NOMO-1 treated with DMSO at 0.1 percent for 48 hours (cell line): Measurements from ENCODE around the gene TNS4.
"Not testable (repeated sequence)": the region's sequence is repeated elsewhere in the genome, so short reads cannot be mapped to it uniquely, and the experiment has no call there.

Experiments
- DNase-seq: peaks from one replicate; lab custom pipeline; 2025; ENCODE audit not compliant: unreplicated experiment; lab: John Stamatoyannopoulos, UW

The TNS4 gene, protein sequence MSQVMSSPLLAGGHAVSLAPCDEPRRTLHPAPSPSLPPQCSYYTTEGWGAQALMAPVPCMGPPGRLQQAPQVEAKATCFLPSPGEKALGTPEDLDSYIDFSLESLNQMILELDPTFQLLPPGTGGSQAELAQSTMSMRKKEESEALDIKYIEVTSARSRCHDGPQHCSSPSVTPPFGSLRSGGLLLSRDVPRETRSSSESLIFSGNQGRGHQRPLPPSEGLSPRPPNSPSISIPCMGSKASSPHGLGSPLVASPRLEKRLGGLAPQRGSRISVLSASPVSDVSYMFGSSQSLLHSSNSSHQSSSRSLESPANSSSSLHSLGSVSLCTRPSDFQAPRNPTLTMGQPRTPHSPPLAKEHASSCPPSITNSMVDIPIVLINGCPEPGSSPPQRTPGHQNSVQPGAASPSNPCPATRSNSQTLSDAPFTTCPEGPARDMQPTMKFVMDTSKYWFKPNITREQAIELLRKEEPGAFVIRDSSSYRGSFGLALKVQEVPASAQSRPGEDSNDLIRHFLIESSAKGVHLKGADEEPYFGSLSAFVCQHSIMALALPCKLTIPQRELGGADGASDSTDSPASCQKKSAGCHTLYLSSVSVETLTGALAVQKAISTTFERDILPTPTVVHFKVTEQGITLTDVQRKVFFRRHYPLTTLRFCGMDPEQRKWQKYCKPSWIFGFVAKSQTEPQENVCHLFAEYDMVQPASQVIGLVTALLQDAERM

DNA sequence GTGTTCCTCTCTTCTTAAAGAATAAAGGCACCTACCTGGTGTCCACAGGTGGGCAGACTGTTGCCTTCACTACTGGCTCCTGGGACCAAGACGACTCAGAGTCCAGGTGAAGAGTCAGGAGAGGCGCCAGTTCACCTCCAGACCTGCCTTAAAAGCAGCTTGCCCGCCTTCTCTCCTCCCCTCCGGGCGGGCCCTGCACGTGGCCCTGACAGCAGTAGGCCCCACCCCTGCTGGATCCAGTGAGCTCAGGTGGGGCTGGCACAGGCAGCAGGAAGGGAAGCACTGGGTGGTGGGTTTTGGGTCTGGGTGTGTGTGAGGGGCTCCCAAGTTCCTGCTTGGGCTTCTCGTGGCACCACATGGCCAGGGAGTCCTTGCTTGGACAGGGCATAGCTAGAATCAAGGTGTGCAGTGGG is at the start of gene TNS4:
Gene TNS4 (minus strand): TSS at position 125 of the 413 bp plus-strand sequence. CDS start 5,198 bp downstream, outside the sequence.
- no peak for DNase-seq

DNA sequence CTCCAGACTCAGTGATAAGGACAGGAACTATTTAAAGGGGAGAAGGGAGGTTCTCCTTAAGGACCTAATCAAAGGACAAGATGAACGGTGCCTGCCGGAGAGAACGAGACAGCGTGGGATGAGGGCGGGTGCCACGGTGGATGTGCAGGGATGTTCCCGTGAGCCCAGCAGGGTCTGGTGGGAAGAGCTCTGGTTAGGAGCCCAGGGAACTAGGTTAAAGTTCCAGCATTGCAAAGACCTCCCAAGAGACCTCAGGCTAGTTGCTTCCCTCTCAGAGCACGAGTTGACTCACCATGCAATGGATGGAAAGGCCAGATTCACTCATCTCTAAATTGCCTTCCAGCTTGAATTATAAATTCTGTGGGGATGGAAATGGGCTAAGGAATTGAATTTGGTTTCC is 49.2 kb upstream of the TNS4 start:
- no peak for DNase-seq

DNA sequence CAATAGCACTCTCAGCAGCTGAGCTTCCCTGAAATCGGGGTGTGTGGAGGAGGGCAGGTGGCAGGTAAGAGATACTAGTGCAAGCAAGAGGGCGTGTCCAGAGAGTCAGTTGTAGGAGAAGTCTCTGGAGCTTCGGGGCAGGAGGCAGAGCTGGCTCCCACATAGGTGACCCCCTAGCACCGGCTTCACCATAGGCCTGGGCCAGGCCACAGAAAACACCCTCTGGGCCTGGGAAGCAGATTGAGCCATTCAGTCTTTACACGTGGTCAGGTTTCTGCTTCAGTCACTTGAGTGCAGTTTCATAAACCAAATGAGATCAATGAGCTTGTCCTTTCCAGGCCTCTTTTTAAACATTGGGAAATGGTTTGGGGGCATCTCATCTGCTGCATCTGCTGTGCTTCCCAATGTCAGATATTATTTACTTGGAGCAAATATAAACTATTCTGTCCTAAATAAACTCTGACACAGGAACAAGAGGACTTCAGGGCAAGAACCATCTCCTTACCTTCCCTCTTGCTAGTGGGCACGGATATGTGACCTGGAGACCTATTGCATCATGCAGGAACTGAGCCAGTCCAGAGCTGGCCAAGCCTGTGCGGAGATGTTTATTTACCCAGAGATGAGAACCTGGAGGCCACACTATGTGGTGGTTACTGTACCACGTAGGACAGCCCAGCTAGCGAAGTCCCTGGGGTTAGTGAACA is 47.7 kb upstream of the TNS4 start:
- peak; percentile 11 for DNase-seq

DNA sequence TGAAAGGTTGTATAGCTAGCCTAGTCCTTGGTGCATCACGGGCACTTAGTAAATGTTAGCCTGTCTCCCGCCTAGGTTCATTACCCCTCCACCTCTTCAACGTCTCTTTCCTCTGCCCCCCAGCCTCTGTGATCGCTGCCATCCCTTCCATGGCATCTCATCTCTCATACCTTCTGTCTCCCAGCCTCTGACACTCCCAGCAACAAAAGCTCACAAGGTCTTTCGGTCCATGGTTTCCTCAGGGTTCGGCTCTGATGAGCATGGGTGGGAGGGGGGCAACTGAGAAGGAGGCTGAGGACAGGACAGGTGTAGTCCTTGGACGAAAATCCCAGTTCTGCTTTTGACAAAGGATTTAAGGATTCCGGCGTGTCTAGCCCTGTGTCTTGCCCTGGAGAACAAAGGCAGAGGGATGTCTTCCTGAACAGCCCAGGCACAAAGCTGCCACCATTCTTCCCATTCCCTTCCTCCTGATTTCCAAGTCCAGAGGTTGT is 47.1 kb upstream of the TNS4 start:
- no peak for DNase-seq

DNA sequence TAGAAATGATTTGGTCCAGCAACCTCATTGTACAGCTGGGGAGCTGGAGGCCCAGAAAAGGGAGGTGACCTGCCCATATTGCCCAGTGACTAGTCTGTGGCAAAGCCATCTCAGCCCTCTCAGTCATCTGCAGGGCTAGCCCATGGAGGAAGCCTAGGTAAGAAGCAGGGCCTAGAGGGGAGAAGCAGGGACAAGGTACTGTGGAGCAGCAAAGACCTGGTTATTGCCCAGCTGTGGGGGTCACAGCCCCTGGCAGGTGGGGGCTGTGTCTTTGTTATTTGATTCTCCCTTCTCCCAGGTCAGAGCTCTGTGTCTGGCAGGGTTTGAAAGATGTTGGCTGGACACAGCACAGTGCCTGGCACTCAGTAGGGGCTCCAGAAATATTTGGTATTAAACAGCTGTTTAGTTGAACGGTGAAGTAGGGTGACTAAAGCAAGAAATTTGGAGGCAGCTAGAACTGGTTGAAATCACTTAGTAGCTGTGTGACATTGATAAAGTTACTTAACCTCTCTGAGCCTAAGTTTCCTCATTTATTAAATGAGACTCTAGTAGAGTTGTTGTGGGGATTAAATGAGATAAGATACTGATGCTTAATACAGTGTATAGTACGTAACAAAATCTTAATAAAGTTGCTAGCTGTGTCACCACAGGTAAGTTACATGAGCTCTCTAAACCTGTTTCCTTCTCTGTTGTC is 46.5 kb upstream of the TNS4 start:
- DNase-seq = no peak

DNA sequence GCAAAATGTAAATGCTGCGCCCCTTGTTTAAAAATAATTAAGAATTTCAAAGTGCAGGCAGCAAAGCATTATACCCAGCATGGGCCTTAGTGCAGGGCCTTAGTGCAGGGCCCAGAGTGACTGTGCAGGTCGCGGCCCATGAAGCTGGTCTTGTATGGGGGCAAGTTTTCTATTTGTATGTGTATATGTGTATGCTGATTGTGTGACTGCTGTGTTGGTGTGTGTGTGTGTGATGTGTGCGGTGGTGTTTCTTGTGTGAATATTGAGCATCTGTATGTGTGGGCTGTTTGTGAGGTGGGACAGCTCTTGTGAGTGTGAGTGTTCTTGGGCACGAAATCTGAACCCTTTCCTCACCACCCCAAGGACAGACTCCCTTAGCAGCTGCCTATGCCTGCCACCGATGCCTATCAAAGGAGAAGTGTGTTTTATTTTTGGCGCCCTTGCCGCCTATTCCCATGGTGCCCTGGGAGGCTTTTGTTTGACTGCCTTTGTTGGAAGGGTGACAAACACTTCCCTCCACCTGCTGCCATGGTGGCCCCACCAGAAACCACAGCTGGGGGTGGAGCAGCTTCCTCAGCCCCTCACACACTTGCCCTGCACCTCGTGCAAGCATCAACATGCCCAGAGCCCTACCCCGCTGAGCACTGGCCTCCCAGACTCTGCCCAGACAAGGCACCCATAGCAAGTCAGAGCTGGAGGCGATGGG is 45.8 kb upstream of the TNS4 start:
- DNase-seq = peak; percentile 85

DNA sequence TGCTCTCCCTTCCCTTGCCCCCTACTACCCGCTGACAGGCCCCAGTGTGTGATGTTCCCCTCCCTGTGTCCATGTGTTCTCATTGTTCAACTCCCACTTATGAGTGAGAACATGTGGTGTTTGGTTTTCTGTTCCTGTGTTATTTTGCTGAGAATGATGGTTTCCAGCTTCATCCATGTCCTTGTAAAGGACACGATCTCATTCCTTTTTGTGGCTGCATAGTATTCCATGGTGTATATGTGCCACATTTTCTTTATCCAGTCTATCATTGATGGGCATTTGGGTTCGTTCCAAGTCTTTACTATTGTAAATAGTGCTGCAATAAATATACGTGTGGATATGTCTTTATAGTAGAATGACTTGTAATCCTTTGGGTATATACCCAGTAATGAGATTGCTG is 45.1 kb upstream of the TNS4 start:
- DNase-seq = not testable (repeated sequence)

DNA sequence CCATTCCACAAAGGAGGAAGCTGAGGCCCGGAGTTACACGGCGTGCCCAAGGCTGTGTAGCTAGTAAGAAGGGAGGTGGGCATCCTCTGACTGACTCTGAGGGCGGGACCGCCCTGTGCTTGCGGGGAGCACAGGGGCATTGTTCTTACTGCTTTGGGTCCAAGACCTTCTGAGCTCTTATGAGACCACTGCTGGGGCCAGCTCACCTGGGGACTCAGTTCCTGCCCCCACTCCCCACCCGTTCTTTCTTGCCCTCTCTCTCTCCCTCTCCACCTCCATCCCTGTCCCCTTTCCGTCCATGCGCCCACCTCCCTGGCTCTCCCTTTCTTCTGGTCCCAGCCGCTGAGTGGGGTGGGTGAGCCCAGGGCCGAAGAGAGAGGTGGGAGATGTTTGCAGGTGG is 44.2 kb upstream of the TNS4 start:
- no peak for DNase-seq

DNA sequence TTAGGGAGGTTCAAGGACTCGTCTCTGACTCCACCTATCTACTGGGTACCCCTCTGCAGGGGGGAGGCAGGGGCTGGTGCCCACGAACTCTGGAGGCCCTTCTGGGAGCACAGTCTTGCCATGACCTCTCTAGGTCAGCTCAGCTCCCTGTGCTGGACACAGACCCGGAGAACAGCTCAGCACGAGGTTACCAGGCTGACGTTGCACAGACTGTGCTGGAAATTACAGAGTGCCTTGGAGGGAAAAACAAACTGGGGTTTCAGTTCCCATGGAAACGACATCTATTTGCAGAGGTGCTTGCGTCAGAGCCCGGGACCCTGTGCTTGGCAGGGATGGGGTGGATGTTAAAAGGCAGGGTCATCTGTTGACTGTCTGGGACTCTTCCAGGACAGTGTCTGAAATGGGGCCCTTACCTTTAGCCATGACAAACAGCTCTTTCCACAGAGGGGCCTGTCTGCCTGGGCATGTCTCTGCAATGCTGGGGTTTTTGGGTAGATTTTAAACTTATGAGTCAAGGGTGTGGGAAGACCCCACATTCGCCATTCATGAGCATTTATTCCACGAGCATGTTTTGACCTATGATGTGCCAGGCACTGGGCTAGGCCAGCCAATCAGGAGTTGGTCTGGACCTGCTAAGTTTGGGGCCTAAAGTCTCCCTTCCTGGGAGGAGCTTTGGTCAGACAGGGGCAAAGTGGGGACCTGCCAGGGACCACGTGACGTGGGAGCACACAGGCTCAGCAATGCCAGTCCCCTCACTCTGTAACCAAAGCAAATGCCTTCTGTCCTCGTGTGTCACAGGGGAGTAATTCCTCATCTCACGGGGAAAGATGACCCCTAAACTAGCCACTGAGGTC is 41.4 kb upstream of the TNS4 start:
- peak; percentile 58 for DNase-seq

DNA sequence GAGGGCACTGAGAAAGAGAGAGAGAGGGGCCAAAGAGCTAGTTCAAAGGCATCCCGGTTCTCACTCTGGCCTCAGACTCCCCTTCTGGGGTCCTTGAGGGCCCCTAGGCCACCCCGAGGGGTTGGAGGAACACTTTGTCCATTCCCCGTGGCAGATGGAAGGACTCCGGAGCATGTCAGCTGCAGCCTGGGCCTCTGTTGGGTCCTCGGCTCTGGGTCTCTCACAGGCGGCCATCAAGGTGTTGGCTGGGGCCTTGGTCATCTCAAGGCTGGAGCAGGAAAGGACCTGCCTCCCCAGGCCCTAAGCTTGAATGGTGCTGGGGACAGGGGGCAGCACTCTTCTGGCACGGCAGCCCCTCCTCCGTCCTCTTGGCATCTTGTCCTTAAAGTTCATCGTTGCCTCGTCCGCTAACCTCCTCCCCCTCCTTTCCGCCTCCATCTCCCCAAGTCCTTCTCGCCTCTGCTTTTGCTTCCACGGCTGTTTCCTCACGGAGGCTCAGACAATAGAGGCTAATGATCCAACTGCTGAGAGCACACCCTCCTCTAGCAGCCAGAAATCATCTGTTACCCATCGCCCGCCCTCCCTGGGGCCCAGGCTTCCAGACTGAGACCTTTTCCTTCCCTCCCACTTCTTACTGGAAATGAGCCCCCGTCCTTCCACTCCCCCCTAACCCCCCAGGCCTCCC is 40.6 kb upstream of the TNS4 start:
- DNase-seq = no peak

DNA sequence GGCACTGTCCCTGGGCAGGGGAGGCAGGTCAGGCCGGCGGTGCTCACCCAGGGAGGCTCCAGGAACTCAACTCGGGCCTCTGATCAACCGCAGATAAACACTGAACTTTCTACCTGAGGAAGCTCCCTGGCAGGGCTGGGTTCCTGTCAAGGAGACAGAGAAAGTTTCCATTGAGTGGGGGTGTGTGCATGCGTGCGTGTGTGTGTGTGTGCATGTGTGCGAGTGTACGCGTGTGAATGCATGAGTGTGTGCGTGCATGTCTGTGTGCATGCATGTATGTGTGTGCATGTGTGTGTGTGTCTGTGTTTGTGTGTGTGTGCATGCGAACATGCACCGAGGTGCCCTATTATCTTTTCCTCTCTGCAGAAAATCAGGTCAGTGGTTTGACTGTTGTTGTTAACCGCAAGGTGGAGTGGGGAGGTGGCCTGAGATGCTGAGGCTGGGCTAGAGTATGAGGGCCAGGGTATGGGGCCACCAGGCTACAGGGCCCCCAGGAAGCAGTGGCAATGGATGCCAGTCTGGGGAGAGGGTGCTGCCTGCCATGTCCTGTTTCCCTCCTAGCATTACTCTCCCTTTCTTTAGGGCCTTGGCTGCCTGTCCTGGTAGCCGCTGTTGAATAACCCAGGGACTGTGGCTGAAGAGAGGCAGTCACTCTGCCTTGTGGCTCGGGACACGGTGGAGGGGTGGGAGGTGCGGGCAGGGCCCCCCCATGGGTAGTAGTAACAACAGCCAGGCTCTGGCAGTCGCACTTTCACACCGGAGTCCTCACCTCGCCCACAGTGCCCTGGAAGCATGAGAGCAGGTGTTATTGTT is 39.8 kb upstream of the TNS4 start:
- DNase-seq = no peak

DNA sequence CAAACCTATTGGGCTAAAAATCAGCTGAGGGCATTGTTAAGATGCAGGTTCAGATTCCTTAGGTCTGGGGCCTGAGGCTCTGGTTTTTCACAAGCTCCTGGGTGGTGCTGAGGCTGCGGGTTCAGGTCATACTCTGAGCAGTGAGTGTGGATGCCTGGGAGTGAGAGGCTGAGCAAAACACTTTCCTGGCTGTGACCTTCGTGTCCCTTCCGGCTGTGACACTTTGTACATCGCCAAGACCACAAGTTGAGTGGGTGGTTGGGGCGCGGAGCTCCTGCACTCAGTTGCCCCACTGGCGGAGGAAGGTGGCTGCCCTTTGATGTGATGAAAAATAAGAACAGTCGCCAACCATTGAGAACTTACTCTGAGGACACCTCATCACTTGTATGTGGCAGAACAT is 39.0 kb upstream of the TNS4 start:
- no peak for DNase-seq

DNA sequence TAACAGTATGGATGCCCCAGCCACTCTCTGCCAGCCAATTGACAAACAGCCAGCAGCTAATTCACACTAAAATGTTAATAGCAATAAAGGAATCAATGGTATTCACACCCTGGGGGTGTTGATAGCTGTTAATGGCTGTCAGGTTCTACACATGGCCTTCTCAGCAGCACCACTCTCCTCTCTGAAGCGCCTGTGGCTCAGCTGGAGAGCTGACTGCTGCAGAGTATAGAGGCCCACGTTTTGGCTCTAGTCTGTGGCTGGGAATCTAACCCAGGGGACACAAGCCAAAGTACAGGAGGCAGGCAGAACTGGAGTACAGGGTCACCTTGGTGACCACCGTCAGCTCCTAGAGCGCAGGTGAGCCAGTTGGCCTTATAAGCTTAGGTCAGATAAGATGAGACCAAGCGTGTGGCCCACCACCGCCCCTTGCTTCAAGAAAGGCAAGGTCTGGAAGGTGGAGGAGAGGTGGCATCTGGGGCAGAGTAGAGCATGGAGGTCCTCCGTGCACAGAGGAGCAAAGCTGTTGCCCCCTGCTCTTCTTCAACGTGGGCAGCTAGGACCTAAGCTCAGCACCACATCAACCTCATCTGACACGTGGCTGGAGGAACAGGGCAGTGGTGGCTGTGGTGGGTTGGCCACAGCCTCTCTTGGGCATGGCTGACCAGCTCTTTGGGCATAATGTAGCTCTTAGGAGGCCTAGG is 38.4 kb upstream of the TNS4 start:
- no peak for DNase-seq

DNA sequence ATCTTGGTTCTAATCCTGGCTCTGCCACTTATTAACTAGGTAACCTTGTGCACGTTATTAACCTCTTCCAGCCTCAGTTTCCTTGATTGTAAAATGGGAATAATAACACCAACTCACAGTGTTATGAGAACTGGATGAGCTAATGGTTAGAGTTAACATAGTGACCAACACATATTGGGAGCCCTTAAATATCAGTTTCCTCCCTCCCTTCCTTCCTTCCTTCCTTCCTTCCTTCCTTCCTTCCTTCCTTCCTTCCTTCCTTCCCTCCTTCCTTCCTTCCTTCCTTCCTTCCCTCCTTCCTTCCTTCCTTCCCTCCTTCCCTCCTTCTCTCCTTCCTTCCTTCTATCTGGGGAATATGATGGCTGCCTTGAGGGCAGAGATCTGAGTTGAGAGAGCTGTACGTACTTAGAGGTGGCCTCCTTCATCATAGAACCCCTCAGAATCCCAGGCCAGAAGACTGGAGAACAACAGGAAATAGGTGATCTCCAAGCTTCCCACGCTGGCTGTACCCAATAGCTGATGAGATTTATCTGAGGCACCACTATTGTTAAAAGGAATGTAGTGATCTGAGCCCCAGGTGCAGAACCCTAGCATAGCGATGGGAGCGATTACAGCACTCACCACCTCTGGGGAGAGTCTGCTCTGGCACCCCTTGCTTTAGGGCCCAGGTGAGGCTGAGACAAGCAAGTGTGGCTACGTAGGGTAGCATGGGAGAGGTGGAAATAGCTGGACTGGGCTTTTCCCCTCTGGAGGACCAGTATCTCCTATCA is 37.7 kb upstream of the TNS4 start:
- no peak for DNase-seq

DNA sequence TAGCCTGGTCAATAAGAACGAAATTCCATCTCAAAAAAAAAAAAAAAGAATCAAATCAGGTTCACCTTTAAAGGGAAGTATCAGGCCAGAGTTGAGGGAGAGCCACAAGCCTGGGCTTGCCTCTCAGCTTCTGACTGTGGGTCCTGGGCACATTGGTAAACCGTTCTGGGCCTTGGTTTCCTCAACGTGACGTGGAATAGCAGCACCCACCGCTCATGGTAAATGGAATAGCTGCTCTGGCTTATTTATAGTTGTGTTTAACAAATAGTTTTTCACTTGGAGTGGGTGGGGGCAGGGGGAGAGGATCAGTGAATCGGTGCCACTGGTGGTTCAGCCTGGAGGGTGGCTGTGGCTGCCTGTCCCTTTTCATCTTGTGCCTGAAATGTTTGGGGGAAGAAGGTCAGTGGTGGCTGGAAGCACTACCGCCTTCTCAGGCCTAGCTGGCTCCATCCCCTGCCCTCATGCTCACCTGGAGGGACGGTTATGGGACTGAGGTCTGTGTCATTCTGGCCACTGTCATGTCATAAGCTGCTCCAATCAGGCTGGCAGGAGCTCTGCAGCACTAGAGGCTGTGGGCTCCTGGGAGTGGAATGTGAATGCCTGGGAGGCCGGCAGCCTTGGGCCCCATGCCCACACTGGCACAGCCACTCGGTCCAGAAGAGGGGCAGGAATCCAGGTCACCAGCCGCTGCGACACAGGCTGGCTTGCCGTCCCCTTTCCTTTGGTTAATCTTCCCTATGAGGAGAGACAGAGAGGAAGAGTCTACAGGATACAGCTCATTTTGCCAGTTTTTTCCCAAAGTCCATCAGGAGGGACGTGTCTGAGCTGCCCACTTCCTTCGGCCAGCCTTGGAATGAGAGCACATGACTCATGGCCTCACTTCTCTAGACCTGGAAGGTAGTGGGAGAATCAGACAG is 36.9 kb upstream of the TNS4 start:
- peak; percentile 34 for DNase-seq
